HCT116 (cell line): Measurements from ENCODE around the gene PI4KA.

Experiments
- ATF3 ChIP-seq: IDR thresholded peaks from 2 replicates; pipeline ENCODE4 v1.6.1; 2012
- CTCF ChIP-seq, 3 experiments: fragments of 200-600 bp in 1 of 3; sonication (generic) in 1 of 3; IDR thresholded peaks in 2 of 3; conservative IDR thresholded peaks in 1 of 3; 2 replicates each; pipeline ENCODE4 v1.5.1; 2012 to 2017; ENCODE audit warnings: low read depth in 2 of 3, low read length in 2 of 3, antibody characterized with exemption in 1 of 3, borderline replicate concordance in 1 of 3, control low read depth in 1 of 3, mild to moderate bottlenecking in 1 of 3, mixed read lengths in 1 of 3, mixed run types in 1 of 3, moderate library complexity in 1 of 3; ENCODE audit not compliant: insufficient read depth in 1 of 3
- EZH2 ChIP-seq: fragments of 200-600 bp; sonication (generic); IDR thresholded peaks from 2 replicates; pipeline ENCODE4 v1.6.1; 2017; ENCODE audit warnings: antibody characterized with exemption, mixed run types
- EZH2phosphoT487 ChIP-seq: fragments of 200-600 bp; IDR thresholded peaks from 2 replicates; pipeline ENCODE4 v1.6.1; 2018; ENCODE audit warnings: antibody characterized with exemption, borderline replicate concordance
- JUND ChIP-seq: IDR thresholded peaks from 2 replicates; pipeline ENCODE4 v1.6.1; 2012
- POLR2A ChIP-seq: IDR thresholded peaks from 2 replicates; pipeline ENCODE4 v1.7.0; 2011; ENCODE audit warnings: borderline replicate concordance; ENCODE audit not compliant: insufficient read depth, insufficient read length; ENCODE audit errors: extremely low read depth
- POLR2AphosphoS5 ChIP-seq: IDR thresholded peaks from 2 replicates; pipeline ENCODE4 v1.6.1; 2011; ENCODE audit warnings: mild to moderate bottlenecking, low read depth, low read length, moderate library complexity
- SIN3A ChIP-seq: IDR thresholded peaks from 2 replicates; pipeline ENCODE4 v1.6.1; 2012; ENCODE audit warnings: low read depth
- YY1 ChIP-seq: IDR thresholded peaks from 2 replicates; pipeline ENCODE4 v1.6.1; 2011; ENCODE audit warnings: low read length, low read depth, moderate library complexity, mild to moderate bottlenecking; ENCODE audit not compliant: insufficient replicate concordance; ENCODE audit errors: extremely low read depth
- ZFX ChIP-seq: fragments of 450-650 bp; IDR thresholded peaks from 2 replicates; pipeline ENCODE4 v1.6.1; 2017
- TF ChIP-seq, protein P1 (sequence below): IDR thresholded peaks from 2 replicates; pipeline ENCODE4 v1.6.1; 2012; ENCODE audit warnings: low read depth

DNA sequence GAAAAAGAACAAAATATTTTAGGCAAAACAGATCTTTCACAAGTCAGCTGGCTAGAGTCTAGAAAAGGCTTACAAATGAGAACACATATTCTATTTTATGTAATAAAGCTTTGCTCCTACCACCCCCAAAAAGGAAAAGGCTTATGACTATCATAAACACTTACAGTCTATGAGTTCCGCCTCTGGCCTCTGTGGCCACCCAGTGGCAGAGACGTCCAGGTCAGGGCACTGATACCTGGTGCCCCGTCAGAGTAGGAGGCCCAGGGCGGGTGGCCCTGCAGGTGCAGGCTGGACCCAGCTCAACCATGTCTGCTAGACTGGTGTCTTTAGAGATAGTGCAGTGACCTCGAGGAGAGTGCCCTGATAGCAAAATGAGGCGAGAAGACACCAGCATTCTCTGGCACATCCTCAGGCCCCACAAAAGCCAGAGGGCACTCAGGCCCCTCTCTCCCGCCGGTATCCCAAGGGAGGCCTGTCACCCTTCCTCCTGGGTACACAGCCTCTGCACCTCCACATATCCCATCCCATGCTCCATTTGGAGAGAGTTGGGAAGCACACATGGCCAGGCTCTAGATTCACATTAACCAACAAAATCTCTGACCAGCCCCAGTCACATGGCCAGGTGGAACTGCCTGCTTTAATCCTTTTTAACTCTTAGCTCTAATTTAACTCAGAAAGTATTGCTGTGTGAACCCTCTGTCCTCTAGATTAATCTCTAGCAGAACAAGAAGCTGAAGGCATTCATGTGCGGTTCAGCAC lies 112.0 kb downstream of the PI4KA start:
- TF ChIP-seq EZH2phosphoT487, result no peak
- TF ChIP-seq POLR2A, result no peak
- TF ChIP-seq CTCF (IDR thresholded peaks at IDR 0.05 in 2 of 3, conservative IDR thresholded peaks at IDR 0.05 in 1 of 3; ENCODE audit: borderline replicate concordance in 1 of 3, insufficient read depth in 1 of 3, low read depth in 2 of 3, low read length in 2 of 3), result no peak
- no peak for TF ChIP-seq SIN3A
- no peak for TF ChIP-seq JUND
- TF ChIP-seq POLR2AphosphoS5, result no peak
- TF ChIP-seq EZH2, result no peak
- TF ChIP-seq ZFX, result no peak
- no peak for TF ChIP-seq YY1
- no peak for TF ChIP-seq ATF3
- TF ChIP-seq, protein P1, sequence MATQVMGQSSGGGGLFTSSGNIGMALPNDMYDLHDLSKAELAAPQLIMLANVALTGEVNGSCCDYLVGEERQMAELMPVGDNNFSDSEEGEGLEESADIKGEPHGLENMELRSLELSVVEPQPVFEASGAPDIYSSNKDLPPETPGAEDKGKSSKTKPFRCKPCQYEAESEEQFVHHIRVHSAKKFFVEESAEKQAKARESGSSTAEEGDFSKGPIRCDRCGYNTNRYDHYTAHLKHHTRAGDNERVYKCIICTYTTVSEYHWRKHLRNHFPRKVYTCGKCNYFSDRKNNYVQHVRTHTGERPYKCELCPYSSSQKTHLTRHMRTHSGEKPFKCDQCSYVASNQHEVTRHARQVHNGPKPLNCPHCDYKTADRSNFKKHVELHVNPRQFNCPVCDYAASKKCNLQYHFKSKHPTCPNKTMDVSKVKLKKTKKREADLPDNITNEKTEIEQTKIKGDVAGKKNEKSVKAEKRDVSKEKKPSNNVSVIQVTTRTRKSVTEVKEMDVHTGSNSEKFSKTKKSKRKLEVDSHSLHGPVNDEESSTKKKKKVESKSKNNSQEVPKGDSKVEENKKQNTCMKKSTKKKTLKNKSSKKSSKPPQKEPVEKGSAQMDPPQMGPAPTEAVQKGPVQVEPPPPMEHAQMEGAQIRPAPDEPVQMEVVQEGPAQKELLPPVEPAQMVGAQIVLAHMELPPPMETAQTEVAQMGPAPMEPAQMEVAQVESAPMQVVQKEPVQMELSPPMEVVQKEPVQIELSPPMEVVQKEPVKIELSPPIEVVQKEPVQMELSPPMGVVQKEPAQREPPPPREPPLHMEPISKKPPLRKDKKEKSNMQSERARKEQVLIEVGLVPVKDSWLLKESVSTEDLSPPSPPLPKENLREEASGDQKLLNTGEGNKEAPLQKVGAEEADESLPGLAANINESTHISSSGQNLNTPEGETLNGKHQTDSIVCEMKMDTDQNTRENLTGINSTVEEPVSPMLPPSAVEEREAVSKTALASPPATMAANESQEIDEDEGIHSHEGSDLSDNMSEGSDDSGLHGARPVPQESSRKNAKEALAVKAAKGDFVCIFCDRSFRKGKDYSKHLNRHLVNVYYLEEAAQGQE, result no peak
